Activated T-helper 2 cell treated with anti-CD3 and anti-CD28 coated beads, Interferon-gamma antibody, Interleukin-2, Interleukin-4, amounts not matched to agents 10 μg/mL and 5 μg/mL and 100 μg/mL, durations not matched to agents 14 hours and 24 hours and 36 hours (primary cell): ENCODE measurements around the gene SBNO2. TPM values are rescaled to one million over a fixed set of nuclear protein-coding genes. Genes with fewer than 3 reads are reported as not detected.
"Not testable (repeated sequence)": the region's sequence is repeated elsewhere in the genome, so short reads cannot be mapped to it uniquely, and the experiment has no call there.

Experiments used
- DNase-seq: peaks from one replicate; pipeline ENCODE4 v3.0.0; 2021; ENCODE audit warnings: low spot score
- H3K27ac Mint-ChIP-seq: one replicate; pipeline ENCODE4 v1.8.0; 2021; ENCODE audit warnings: mixed read lengths
- H3K27me3 Mint-ChIP-seq: one replicate; pipeline ENCODE4 v1.8.0; 2021; ENCODE audit warnings: low read depth, mixed read lengths
- H3K36me3 Mint-ChIP-seq: one replicate; pipeline ENCODE4 v1.8.0; 2021; ENCODE audit warnings: low read depth, mixed read lengths
- H3K4me1 Mint-ChIP-seq: one replicate; pipeline ENCODE4 v1.8.0; 2021; ENCODE audit warnings: low read depth, mixed read lengths
- H3K4me3 Mint-ChIP-seq: one replicate; pipeline ENCODE4 v1.8.0; 2021; ENCODE audit warnings: low read depth, mild to moderate bottlenecking, moderate library complexity, mixed read lengths
- H3K9me3 Mint-ChIP-seq: one replicate; pipeline ENCODE4 v1.8.0; 2021; ENCODE audit warnings: mixed read lengths
- intact Hi-C: fragments of 100-400 bp; cut with micrococcal nuclease; formaldehyde crosslinking; loops from one replicate; pipeline ENCODE4 v1.15.1; 2023
- total RNA-seq: library from RNA; stranded (reverse); gene quantifications from 2 replicates; pipeline ENCODE4 v1.2.3, GENCODE V29; 2022

The SBNO2 gene
- total RNA-seq, 1 donor from 2014 or later, result 82.8 TPM

DNA sequence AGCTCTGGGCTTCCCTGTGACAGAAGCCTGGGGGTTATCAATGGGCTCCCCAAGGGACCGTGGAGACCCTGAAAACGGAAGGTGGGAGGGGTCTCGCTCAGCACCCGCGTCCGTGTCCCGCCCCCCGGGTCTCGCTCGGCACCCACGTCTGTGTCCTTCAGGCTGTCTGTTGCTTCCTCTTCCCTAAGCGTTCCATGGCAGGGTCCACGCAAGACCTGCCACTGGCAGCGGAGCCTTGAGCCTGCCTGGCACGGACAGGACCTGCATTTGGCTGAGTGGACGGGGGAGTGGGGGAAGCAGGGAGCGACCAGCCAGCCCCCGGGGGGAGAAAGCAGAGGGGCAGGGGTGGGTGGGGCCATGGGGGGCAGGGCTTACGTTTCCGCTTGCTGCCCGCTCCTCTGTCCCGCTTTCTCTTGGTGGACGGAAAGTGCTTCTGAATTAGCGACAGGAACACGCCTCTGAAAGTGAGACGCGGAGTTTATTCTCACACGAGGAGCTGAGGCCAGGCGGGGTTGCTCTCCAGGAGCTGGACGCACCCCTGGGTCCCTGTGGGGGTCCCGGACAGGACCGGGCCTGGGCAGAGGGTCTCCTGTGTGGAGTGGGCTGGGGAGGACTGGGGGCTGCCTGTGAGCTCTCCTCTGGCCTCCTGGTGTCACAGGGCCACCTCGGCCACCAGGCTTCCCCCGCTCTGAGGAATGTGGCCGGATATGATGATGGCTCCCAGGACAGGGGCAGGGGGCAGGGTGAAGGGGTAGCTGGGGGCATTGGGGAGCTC lies 58.2 kb downstream of the SBNO2 start:
- Mint-ChIP-seq H3K36me3 (peaks cover 22% of the 10 kb centered on the region), H3K9me3 (no peaks in the 10 kb centered on the region), H3K4me3 (no peak overlapping the region), H3K27me3 (no peaks in the 10 kb centered on the region), H3K4me1 (no peaks in the 10 kb centered on the region), H3K27ac (no peak overlapping the region)
- intact Hi-C loops, result no loop called here
- DNase-seq, result no peak

DNA sequence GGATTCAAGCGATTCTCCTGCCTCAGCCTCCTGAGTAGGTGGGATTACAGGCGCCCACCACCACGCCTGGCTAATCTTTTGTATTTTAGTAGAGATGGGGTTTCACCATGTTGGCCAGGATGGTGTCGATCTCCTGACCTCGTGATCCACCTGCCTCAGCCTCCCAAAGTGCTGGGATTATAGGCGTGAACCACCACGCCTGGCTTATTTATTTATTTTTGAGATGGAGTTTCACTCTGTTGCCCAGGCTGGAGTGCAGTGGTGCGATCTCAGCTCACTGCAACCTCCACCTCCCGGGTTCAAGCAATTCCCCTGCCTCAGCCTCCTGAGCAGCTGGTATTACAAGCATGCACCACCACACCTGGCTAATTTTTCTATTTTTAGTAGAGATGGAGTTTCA lies 59.3 kb downstream of the SBNO2 start:
- H3K27me3 Mint-ChIP-seq, H3K9me3 Mint-ChIP-seq, H3K4me3 Mint-ChIP-seq, H3K4me1 Mint-ChIP-seq, H3K27ac Mint-ChIP-seq, intact Hi-C loops, DNase-seq: not testable (repeated sequence)
- peaks cover 21% of the 10 kb centered on the region for H3K36me3 Mint-ChIP-seq

DNA sequence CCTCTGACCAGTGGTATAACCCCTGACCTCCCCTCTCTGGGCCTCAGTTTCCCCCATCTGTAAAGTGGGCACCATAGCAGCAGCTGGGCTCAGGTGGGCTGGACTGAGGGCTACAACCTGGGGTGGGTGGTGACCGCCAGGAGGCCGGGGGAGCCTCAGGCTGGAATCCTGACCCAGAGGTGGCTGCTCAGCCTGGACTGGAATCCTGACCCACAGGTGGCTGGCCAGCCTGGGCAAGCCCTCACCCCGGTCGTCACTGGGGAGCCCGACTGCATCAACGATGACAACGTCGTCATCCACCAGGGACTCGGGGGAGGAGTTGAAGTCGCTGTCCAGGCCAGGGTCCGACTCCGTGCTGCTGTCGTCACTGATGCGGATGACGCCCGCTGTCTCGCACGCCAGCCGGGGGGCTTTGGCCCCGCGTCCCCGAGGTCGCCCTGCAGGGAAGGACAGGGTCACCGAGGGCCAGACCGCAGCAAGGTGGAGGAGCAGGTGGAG lies 60.0 kb downstream of the SBNO2 start:
- H3K4me3 Mint-ChIP-seq, result no peak overlapping the region
- no peak for DNase-seq
- no peak overlapping the region for H3K27ac Mint-ChIP-seq
- H3K36me3 Mint-ChIP-seq, result peaks cover 21% of the 10 kb centered on the region
- H3K4me1 Mint-ChIP-seq, result no peaks in the 10 kb centered on the region
- no peaks in the 10 kb centered on the region for H3K27me3 Mint-ChIP-seq
- intact Hi-C loops, result no loop called here
- H3K9me3 Mint-ChIP-seq, result no peaks in the 10 kb centered on the region

DNA sequence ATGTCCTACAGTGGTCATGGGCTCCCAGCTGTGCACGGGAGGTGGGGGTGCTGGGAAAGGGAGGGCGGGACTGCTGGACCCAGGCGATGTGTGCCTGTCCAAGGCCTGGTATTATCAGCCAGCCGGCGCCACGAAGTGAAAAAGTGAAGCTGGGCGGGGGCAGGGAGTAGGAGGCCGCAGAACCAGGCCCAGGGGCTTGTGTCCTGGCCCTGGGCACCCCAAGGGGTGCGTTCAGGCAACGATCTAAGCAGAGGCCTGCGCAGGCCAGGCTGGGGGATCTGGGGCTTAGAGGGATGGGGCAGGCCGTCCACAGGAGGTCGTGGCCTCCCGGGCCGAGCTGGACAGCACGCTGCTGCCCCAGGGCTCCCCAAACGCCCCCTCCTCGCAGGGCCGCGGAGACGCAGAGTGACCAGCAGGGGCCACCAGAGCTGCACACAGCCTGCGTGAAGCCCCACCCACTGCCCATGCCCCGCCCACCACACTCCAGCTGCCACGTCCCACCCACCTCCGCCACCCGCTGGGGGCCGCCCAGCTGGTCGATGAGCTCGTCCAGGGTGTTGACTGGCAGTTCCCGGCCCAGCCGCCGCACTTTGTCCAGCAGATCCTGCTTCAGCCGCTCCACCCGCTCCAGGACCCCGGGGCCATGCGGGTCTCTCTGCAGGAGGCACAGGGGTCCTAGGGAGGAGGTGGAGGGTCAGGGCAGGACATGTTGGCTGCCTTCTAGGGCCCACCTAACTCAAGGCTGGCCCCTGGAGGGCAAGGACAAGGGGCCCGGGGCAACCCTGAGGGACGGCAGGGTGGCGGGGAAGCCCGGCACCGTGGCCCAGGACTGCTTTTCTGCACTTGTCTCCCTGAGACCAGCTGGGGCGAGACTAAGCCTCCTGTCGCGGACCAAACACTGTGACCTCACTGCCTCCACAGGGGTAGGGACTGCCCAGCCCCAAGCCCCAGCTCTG lies 60.8 kb downstream of the SBNO2 start:
- Mint-ChIP-seq H3K4me1 (no peaks in the 10 kb centered on the region), H3K27ac (no peak overlapping the region), H3K9me3 (no peaks in the 10 kb centered on the region), H3K27me3 (no peaks in the 10 kb centered on the region), H3K4me3 (no peak overlapping the region), H3K36me3 (peaks cover 15% of the 10 kb centered on the region)
- intact Hi-C loops, result no loop called here
- DNase-seq, result peak; percentile 75

DNA sequence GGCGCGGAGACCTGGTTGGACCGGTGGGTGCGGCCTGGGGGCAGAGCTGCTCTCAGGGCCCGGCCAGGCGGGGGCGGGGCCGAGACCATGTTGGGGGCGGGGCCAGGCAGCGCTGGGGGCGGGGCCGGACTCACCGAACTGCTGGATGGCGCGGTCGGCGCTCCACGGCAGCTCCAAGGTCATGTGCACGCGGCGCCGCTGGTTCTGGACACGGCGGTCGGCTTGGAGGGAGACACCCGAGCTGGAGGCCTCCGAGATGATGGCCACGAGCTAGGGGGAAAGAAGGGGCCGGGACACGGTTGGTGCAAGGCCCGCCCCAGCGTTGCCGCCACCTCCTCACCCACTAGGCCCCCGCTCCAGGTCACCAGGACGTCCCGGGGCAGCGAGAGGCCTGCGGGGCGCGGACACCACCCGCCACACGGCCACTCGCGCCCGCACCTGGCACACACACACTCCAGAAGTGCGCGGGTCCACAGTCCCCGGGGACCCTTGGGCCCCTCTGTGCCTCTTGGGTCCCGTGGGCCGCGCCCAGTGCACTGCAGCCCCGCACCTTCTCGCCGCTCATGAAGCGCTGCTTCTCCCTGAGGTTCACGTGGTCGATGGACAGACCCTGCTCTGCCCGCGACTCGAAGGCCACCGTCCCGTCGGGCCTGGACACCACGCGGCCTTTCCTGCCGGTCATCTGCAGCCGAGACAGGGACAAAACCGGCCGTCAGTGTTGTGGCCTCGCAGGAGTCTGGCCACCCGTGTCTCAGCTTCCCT lies 61.6 kb downstream of the SBNO2 start:
- H3K27me3 Mint-ChIP-seq, result no peaks in the 10 kb centered on the region
- no peaks in the 10 kb centered on the region for H3K9me3 Mint-ChIP-seq
- H3K36me3 Mint-ChIP-seq, result peaks cover 7% of the 10 kb centered on the region
- H3K27ac Mint-ChIP-seq, result no peak overlapping the region
- no peak for DNase-seq
- H3K4me3 Mint-ChIP-seq, result no peak overlapping the region
- intact Hi-C loops, result no loop called here
- no peaks in the 10 kb centered on the region for H3K4me1 Mint-ChIP-seq

DNA sequence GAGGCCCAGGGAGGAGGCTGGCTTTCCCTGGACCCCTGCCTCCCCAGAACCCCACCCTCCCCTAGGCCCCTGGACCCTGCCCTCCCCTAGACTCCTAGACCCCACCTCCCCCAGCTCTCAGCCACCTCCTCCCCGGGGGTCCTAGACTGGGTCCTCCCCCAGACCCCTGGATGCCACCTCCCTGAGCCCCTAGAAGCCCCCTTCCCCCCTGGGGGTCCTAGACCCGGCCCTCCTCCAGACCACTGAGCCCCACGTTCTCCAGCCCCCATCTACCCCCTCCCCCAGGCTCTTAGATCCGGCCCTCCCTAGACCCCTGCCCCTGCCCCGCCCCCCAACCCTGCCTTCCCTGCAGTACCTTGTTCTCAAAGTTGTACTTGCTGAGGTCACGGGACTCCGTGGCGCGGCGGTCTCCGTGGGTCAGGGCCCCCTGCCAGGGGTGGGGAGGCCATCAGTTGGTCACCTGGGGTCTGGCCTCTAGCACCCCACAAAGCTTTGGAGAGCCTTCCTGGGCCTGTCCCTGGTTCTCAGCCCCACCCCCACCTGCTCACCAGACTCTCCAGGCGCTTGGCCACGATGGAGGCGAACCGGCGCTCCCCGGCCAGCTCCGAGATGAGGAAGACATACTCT lies 62.3 kb downstream of the SBNO2 start:
- no peaks in the 10 kb centered on the region for H3K27me3 Mint-ChIP-seq

DNA sequence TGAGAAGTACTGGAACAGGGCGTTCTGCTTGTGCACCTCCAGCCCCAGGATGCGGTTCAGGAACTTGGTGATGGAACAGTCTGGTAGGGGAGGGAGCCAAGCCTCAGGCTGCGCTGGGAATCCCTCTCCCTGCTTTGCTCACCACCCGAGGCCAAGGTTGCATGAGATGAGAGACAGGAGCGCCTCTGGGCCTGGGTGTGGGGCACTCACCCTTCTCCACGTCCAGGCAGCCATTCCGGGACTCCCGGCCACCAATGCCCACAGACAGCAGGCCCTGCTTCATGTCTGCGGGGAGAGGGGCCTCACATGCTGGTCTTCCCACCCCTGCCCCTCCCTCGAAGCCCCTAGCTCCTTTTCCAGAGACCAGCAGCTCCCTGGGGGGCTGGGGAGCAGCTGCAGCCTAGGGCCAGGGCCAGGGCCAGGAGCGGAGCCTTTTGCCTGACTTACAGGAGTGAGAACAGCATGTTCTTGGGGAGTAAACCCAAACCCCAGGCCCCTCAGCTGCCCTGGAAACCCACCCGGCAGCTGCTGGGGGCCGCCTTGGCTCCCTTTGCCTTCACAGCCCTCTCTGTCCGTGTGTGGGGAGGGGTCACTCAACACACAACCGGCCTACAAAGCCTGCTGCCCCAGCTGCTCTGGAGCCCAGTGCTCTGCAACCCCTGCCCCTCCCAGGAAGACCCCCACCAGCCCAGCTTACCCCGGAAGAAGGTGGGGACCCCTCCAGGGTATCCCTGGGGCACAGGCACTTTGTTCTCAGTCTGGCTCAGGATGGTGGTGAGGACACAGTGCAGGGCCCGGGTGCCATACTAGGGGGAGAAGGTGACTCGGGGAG lies 63.0 kb downstream of the SBNO2 start:
- no peaks in the 10 kb centered on the region for H3K9me3 Mint-ChIP-seq
- H3K27ac Mint-ChIP-seq, result no peak overlapping the region
- intact Hi-C loops, result no loop called here
- no peaks in the 10 kb centered on the region for H3K27me3 Mint-ChIP-seq
- H3K4me1 Mint-ChIP-seq, result peaks cover 1% of the 10 kb centered on the region
- no peak overlapping the region for H3K4me3 Mint-ChIP-seq
- no peak for DNase-seq
- peaks cover 17% of the 10 kb centered on the region for H3K36me3 Mint-ChIP-seq

More for the DNA sequence above, 62.3 kb downstream of the SBNO2 start:
- Mint-ChIP-seq H3K36me3 (peaks cover 10% of the 10 kb centered on the region), H3K4me1 (peaks cover 1% of the 10 kb centered on the region), H3K4me3 (no peak overlapping the region), H3K9me3 (no peaks in the 10 kb centered on the region), H3K27ac (no peak overlapping the region)
- DNase-seq, result no peak
- intact Hi-C loops, result no loop called here

DNA sequence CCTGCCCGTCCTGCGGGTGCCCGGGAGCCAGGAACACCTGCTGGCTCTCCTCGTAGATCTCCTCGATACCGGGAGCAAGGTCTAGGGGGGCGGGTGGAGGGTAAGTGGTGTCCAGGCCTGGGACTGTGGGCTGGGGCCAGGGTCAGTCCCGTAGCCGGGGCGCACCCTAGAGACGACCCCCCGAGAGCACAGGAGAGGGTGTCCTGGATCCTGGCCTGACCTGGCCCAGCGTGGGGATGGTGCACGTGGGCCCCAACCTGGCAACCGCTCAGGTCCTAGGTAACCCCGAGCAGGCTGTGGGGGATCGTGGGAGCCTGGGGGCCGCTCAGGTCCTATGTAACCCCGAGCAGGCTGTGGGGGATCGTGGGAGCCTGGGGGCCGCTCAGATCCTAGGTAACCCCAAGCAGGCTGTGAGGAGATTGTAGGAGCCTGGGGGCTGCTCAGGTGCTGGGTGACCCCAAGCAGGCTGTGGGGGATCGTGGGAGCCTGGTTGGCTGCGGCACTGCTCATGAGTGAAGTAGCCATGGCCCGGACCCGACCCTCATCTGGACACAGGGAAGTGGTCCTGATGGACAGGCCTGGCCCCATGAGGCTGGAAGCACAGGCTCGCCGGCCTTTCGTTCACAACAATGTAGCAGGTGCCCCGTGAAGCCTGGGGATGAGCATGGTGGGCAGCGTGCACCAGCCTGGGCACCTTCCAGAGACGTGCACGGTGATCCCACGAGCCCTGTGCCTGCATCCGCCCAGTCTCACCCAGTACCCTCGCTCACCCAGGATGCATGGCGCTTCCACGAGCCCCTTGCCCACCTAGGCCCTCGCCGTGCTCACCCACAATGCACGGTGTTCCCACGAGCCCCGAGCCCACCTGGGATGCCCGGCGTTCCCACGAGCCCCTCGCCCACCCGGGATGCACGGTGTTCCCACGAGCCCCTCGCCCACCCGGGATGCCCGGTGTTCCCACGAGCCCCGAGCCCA lies 64.1 kb downstream of the SBNO2 start:
- H3K27ac Mint-ChIP-seq, result no peak overlapping the region
- H3K4me1 Mint-ChIP-seq, result peaks cover 1% of the 10 kb centered on the region
- DNase-seq, result no peak
- no peaks in the 10 kb centered on the region for H3K9me3 Mint-ChIP-seq
- peaks cover 25% of the 10 kb centered on the region for H3K36me3 Mint-ChIP-seq
- no peaks in the 10 kb centered on the region for H3K27me3 Mint-ChIP-seq
- no peak overlapping the region for H3K4me3 Mint-ChIP-seq
- intact Hi-C loops, result no loop called here

DNA sequence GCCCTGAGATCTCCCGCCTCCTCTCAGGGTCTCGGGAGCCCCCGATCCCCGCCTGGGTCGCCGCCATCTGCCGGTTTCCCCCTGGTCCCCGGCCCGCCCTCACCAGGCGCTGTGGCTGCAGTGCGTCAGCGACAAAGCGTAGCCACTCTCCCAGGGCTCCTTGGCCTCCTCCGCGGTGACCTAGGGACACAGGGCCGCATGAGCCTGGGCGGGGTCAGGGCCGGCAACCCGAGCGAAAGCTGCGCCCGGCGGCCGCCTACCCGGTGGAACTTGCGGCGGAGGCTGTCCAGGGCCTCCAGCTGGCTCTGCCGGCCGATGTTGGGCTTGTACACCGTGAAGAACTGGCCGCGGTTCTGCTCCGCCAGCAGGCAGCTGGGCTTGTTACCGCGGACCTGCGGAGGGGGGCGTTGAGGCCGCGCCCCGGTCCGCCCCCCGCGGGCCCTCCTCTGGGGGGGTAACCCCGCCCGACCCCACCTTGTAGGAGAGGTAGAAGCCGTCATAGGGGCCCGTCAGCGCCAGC lies 65.0 kb downstream of the SBNO2 start:
- Mint-ChIP-seq H3K36me3 (peaks cover 27% of the 10 kb centered on the region), H3K27me3 (no peaks in the 10 kb centered on the region), H3K4me3 (no peak overlapping the region), H3K4me1 (peaks cover 1% of the 10 kb centered on the region), H3K9me3 (no peaks in the 10 kb centered on the region), H3K27ac (no peak overlapping the region)
- intact Hi-C loops, result no loop called here
- no peak for DNase-seq

DNA sequence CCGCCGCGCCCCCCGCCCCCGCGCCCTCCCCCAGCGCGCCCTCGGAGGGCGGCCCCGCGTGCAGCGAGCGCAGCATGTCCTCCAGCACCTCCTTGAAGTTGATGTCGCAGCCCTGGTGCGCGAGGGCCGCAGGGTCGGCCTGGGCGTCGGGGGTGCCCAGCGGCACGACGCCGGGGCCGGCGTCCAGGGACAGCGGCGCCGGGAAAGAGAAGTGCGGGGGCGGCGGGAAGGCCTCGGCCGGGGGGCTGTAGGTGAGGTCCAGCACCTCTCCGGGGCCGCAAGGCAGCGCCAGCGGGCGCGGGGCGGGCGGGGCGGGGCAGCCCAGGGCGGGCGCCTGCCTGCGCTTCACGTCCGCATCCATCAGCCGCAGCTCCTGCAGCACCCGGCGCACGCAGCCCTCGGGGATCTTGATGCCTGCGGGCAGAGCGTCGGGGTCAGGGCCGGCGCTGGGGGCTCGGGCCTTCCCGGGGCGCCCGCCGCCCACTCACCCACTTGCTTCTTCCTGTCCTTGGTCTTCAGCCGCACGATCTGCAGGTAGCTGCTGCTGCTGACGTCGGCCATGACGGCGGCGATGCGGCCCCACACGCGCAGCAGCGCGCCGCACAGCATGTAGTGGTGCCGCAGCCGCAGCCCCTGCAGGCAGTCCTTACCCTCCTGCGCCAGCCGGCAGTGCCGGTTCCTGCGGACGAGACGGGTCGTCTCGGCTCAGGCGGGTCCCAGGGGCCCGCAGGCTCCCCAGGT lies 65.6 kb downstream of the SBNO2 start:
- no peak overlapping the region for H3K27ac Mint-ChIP-seq
- intact Hi-C loops, result no loop called here
- DNase-seq, result no peak
- H3K36me3 Mint-ChIP-seq, result peaks cover 27% of the 10 kb centered on the region
- H3K4me1 Mint-ChIP-seq, result peaks cover 2% of the 10 kb centered on the region
- H3K4me3 Mint-ChIP-seq, result no peak overlapping the region
- no peaks in the 10 kb centered on the region for H3K9me3 Mint-ChIP-seq
- no peaks in the 10 kb centered on the region for H3K27me3 Mint-ChIP-seq
